ENCODE data around the gene GPN3. TPM values are rescaled to one million over a fixed set of nuclear protein-coding genes. Genes with fewer than 3 reads are reported as not detected.
"Not testable (repeated sequence)": the region's sequence is repeated elsewhere in the genome, so short reads cannot be mapped to it uniquely, and the experiment has no call there.

The GPN3 gene
- total RNA-seq, 1 donor, result 3.6 TPM

- Histone ChIP-seq H3K4me3 (ENCODE audit: low read length) (no peak overlapping the region), H3K27me3 (ENCODE audit: insufficient read depth, low read length) (no peaks in the 10 kb centered on the region), H3K4me1 (ENCODE audit: insufficient read depth, low read length) (peaks cover 24% of the 10 kb centered on the region), H3K9me3 (ENCODE audit: low read depth, low read length) (no peaks in the 10 kb centered on the region)
Observed at GRCh38 chr12:110465024-110465423, 3.0 kb downstream of the GPN3 start.

- not testable (repeated sequence) for H3K9me3 ChIP-seq (ENCODE audit: low read depth, low read length); H3K4me3 ChIP-seq (ENCODE audit: low read length); H3K27me3 ChIP-seq (ENCODE audit: insufficient read depth, low read length)
- peaks cover 18% of the 10 kb centered on the region for H3K4me1 ChIP-seq (ENCODE audit: insufficient read depth, low read length)
Observed at GRCh38 chr12:110461189-110461588, 6.9 kb downstream of the GPN3 start.

GRCh38 chr12:110458756-110459155, 9.3 kb downstream of the GPN3 start:
- no peaks in the 10 kb centered on the region for H3K9me3 ChIP-seq (ENCODE audit: low read depth, low read length)
- H3K27me3 ChIP-seq (ENCODE audit: insufficient read depth, low read length), result no peaks in the 10 kb centered on the region
- H3K4me3 ChIP-seq (ENCODE audit: low read length), result no peak overlapping the region
- peaks cover 36% of the 10 kb centered on the region for H3K4me1 ChIP-seq (ENCODE audit: insufficient read depth, low read length)

- H3K9me3 ChIP-seq (ENCODE audit: low read depth, low read length), result no peaks in the 10 kb centered on the region
- H3K4me3 ChIP-seq (ENCODE audit: low read length), result no peak overlapping the region
Observed at GRCh38 chr12:110453569-110454296, 14.3 kb downstream of the GPN3 start.

GRCh38 chr12:110451263-110451662, 16.8 kb downstream of the GPN3 start:
- H3K9me3 ChIP-seq (ENCODE audit: low read depth, low read length), result no peaks in the 10 kb centered on the region
- peaks cover 56% of the 10 kb centered on the region for H3K4me1 ChIP-seq (ENCODE audit: insufficient read depth, low read length)
- no peaks in the 10 kb centered on the region for H3K27me3 ChIP-seq (ENCODE audit: insufficient read depth, low read length)
- H3K4me3 ChIP-seq (ENCODE audit: low read length), result no peak overlapping the region

More at GRCh38 chr12:110453569-110454296, 14.3 kb downstream of the GPN3 start:
- Histone ChIP-seq H3K4me1 (ENCODE audit: insufficient read depth, low read length) (peaks cover 51% of the 10 kb centered on the region), H3K27me3 (ENCODE audit: insufficient read depth, low read length) (no peaks in the 10 kb centered on the region)

GRCh38 chr12:110449799-110450497, 18.1 kb downstream of the GPN3 start, which contains the start of gene ARPC3:
TSS of gene ARPC3 (minus strand) at chr12:110450337. CDS start at chr12:110450260, 77 bp downstream.
- no peaks in the 10 kb centered on the region for H3K9me3 ChIP-seq (ENCODE audit: low read depth, low read length)
- H3K27me3 ChIP-seq (ENCODE audit: insufficient read depth, low read length), result no peaks in the 10 kb centered on the region
- H3K4me3 ChIP-seq (ENCODE audit: low read length), result peak within 1 kb of the TSS; percentile 96
- H3K4me1 ChIP-seq (ENCODE audit: insufficient read depth, low read length), result peaks cover 54% of the 10 kb centered on the region

GRCh38 chr12:110444455-110444854, 23.6 kb downstream of the GPN3 start:
- peaks cover 40% of the 10 kb centered on the region for H3K4me1 ChIP-seq (ENCODE audit: insufficient read depth, low read length)
- no peaks in the 10 kb centered on the region for H3K27me3 ChIP-seq (ENCODE audit: insufficient read depth, low read length)
- H3K4me3 ChIP-seq (ENCODE audit: low read length), result no peak overlapping the region
- H3K9me3 ChIP-seq (ENCODE audit: low read depth, low read length), result no peaks in the 10 kb centered on the region

- no peaks in the 10 kb centered on the region for H3K4me1 ChIP-seq (ENCODE audit: insufficient read depth, low read length)
- H3K27me3 ChIP-seq (ENCODE audit: insufficient read depth, low read length), result no peaks in the 10 kb centered on the region
- H3K9me3 ChIP-seq (ENCODE audit: low read depth, low read length), result no peaks in the 10 kb centered on the region
- H3K4me3 ChIP-seq (ENCODE audit: low read length), result no peak overlapping the region
Observed at GRCh38 chr12:110436231-110436630, 31.8 kb downstream of the GPN3 start.

- Histone ChIP-seq H3K27me3 (ENCODE audit: insufficient read depth, low read length) (no peaks in the 10 kb centered on the region), H3K4me1 (ENCODE audit: insufficient read depth, low read length) (peaks cover 4% of the 10 kb centered on the region), H3K9me3 (ENCODE audit: low read depth, low read length) (no peaks in the 10 kb centered on the region), H3K4me3 (ENCODE audit: low read length) (peak overlapping the region; percentile 42)
Observed at GRCh38 chr12:110431957-110432587, 36.0 kb downstream of the GPN3 start.

GRCh38 chr12:110429676-110430075, 38.4 kb downstream of the GPN3 start:
- H3K27me3 ChIP-seq (ENCODE audit: insufficient read depth, low read length), result not testable (repeated sequence)

GRCh38 chr12:110426406-110426805, 41.7 kb downstream of the GPN3 start:
- no peaks in the 10 kb centered on the region for H3K9me3 ChIP-seq (ENCODE audit: low read depth, low read length)
- no peak overlapping the region for H3K4me3 ChIP-seq (ENCODE audit: low read length)
- peaks cover 4% of the 10 kb centered on the region for H3K4me1 ChIP-seq (ENCODE audit: insufficient read depth, low read length)
- no peaks in the 10 kb centered on the region for H3K27me3 ChIP-seq (ENCODE audit: insufficient read depth, low read length)

More at GRCh38 chr12:110429676-110430075, 38.4 kb downstream of the GPN3 start:
- H3K4me3 ChIP-seq (ENCODE audit: low read length); H3K9me3 ChIP-seq (ENCODE audit: low read depth, low read length); H3K4me1 ChIP-seq (ENCODE audit: insufficient read depth, low read length): not testable (repeated sequence)

GRCh38 chr12:110424237-110424636, 43.8 kb downstream of the GPN3 start:
- Histone ChIP-seq H3K9me3 (ENCODE audit: low read depth, low read length) (no peaks in the 10 kb centered on the region), H3K27me3 (ENCODE audit: insufficient read depth, low read length) (no peaks in the 10 kb centered on the region), H3K4me1 (ENCODE audit: insufficient read depth, low read length) (no peaks in the 10 kb centered on the region), H3K4me3 (ENCODE audit: low read length) (no peak overlapping the region)

- no peaks in the 10 kb centered on the region for H3K27me3 ChIP-seq (ENCODE audit: insufficient read depth, low read length)
- no peak overlapping the region for H3K4me3 ChIP-seq (ENCODE audit: low read length)
- H3K9me3 ChIP-seq (ENCODE audit: low read depth, low read length), result no peaks in the 10 kb centered on the region
Observed at GRCh38 chr12:110421701-110422100, 46.4 kb downstream of the GPN3 start.

GRCh38 chr12:110421159-110421661, 46.8 kb downstream of the GPN3 start:
- no peaks in the 10 kb centered on the region for H3K27me3 ChIP-seq (ENCODE audit: insufficient read depth, low read length)
- H3K9me3 ChIP-seq (ENCODE audit: low read depth, low read length), result no peaks in the 10 kb centered on the region
- H3K4me1 ChIP-seq (ENCODE audit: insufficient read depth, low read length), result peaks cover 13% of the 10 kb centered on the region
- no peak overlapping the region for H3K4me3 ChIP-seq (ENCODE audit: low read length)

More at GRCh38 chr12:110421701-110422100, 46.4 kb downstream of the GPN3 start:
- peaks cover 12% of the 10 kb centered on the region for H3K4me1 ChIP-seq (ENCODE audit: insufficient read depth, low read length)

GRCh38 chr12:110420644-110421043, 47.4 kb downstream of the GPN3 start:
- H3K4me3 ChIP-seq (ENCODE audit: low read length); H3K9me3 ChIP-seq (ENCODE audit: low read depth, low read length); H3K27me3 ChIP-seq (ENCODE audit: insufficient read depth, low read length): not testable (repeated sequence)
- H3K4me1 ChIP-seq (ENCODE audit: insufficient read depth, low read length), result peaks cover 13% of the 10 kb centered on the region
